SK-N-SH (cell line): ENCODE results near the gene ARL5B. TPM values are rescaled to one million over a fixed set of nuclear protein-coding genes. Genes with fewer than 3 reads are reported as not detected.
A peak's percentile ranks its signal among the peaks of the same experiment; 100 is the strongest.

Experiments used
- CTCF ChIA-PET: fragments of 300-600, 350-600 bp; formaldehyde crosslinking; extraction: SDS; loops from one replicate; lab custom pipeline; 2021; lab: Yijun Ruan, JAX
- POLR2A ChIA-PET: fragments of 350-600 bp; sonication (Branson Sonifier 250); formaldehyde crosslinking; extraction: SDS; loops from one replicate; lab custom pipeline; 2020; ENCODE audit warnings: antibody characterized with exemption, inconsistent platforms; lab: Yijun Ruan, JAX
- DNase-seq: peaks from one replicate; pipeline ENCODE4 v3.0.0; 2012
- H2AFZ ChIP-seq: fragments of 200-600 bp; sonication (generic); 2 replicates; pipeline ENCODE4 v1.8.1; 2016; ENCODE audit warnings: antibody characterized with exemption, mild to moderate bottlenecking, low read depth
- H3F3A ChIP-seq: fragments of 200-600 bp; sonication (generic); replicated peaks from 2 replicates; pipeline ENCODE3; 2016; ENCODE audit warnings: antibody characterized with exemption, mild to moderate bottlenecking; ENCODE audit not compliant: insufficient read depth
- H3K27ac ChIP-seq, 2 experiments: fragments of 200-500 bp in 1 of 2; fragments of 200-600 bp in 1 of 2; sonication (Bioruptor generic) in 1 of 2; sonication (generic), shearing (Covaris generic) in 1 of 2; 2 replicates each; pipeline versions ENCODE4 v1.5.1 to v1.6.1; 2014 to 2016; ENCODE audit warnings: low read depth in 2 of 2, inconsistent platforms in 1 of 2, low read length in 1 of 2, mild to moderate bottlenecking in 1 of 2, mixed read lengths in 1 of 2
- H3K27me3 ChIP-seq: fragments of 200-600 bp; sonication (generic), shearing (Covaris generic); 2 replicates; pipeline ENCODE4 v1.6.1; 2016; ENCODE audit warnings: mixed run types; ENCODE audit not compliant: insufficient read depth
- H3K36me3 ChIP-seq, 2 experiments: fragments of 200-500 bp in 1 of 2; fragments of 200-600 bp in 1 of 2; sonication (Bioruptor generic) in 1 of 2; sonication (generic) in 1 of 2; replicated peaks in 1 of 2; 2 replicates each; pipeline versions ENCODE3 to v1.5.1; 2014 to 2016; ENCODE audit warnings: low read length in 1 of 2, mild to moderate bottlenecking in 1 of 2; ENCODE audit not compliant: insufficient read depth in 2 of 2, control insufficient read depth in 1 of 2
- H3K4me1 ChIP-seq, 2 experiments: fragments of 200-500 bp in 1 of 2; fragments of 200-600 bp in 1 of 2; sonication (Bioruptor generic) in 1 of 2; sonication (generic), shearing (Covaris generic) in 1 of 2; 2 replicates each; pipeline versions ENCODE4 v1.5.1 to v1.6.1; 2014 to 2016; ENCODE audit warnings: low read depth in 1 of 2, low read length in 1 of 2, mixed run types in 1 of 2; ENCODE audit not compliant: insufficient read depth in 2 of 2, control insufficient read depth in 1 of 2
- H3K4me2 ChIP-seq: fragments of 200-600 bp; sonication (generic), shearing (Covaris generic); 2 replicates; pipeline ENCODE4 v1.6.1; 2017; ENCODE audit warnings: mixed run types
- H3K4me3 ChIP-seq, 2 experiments: fragments of 200-500 bp in 1 of 2; fragments of 200-600 bp in 1 of 2; sonication (Bioruptor generic) in 1 of 2; sonication (generic), shearing (Covaris generic) in 1 of 2; 2 replicates each; pipeline versions ENCODE4 v1.5.1 to v1.8.1; 2014 to 2016; ENCODE audit warnings: low read depth in 2 of 2, inconsistent platforms in 1 of 2, low read length in 1 of 2, mild to moderate bottlenecking in 1 of 2, mixed read lengths in 1 of 2, moderate library complexity in 1 of 2
- H3K79me2 ChIP-seq: fragments of 200-600 bp; sonication (generic); 2 replicates; pipeline ENCODE4 v1.8.1; 2017; ENCODE audit warnings: mild to moderate bottlenecking; ENCODE audit not compliant: insufficient read depth
- H3K9ac ChIP-seq: fragments of 200-600 bp; sonication (generic); 2 replicates; pipeline ENCODE4 v1.6.1; 2017; ENCODE audit warnings: mixed run types
- H3K9me2 ChIP-seq: fragments of 200-600 bp; sonication (generic); 2 replicates; pipeline ENCODE4 v1.6.1; 2017; ENCODE audit warnings: mixed run types
- H3K9me3 ChIP-seq: fragments of 200-600 bp; sonication (generic); 2 replicates; pipeline ENCODE4 v1.6.1; 2017; ENCODE audit warnings: mixed run types, mild to moderate bottlenecking, moderate library complexity
- H4K20me1 ChIP-seq: fragments of 200-600 bp; sonication (generic); 2 replicates; pipeline ENCODE4 v1.6.1; 2017; ENCODE audit warnings: mild to moderate bottlenecking, mixed run types; ENCODE audit not compliant: insufficient read depth
- FOSL2 ChIP-seq: IDR thresholded peaks from 2 replicates; pipeline ENCODE4 v1.4.0; 2012; ENCODE audit warnings: low read depth, mild to moderate bottlenecking, moderate library complexity, borderline replicate concordance
- FOXJ3 ChIP-seq: sonication (generic); formaldehyde crosslinking; IDR thresholded peaks from 2 replicates; pipeline ENCODE4 v1.5.1; 2020; ENCODE audit warnings: mild to moderate bottlenecking, missing genetic modification reagents
- GATA2 ChIP-seq: sonication (generic); formaldehyde crosslinking; IDR thresholded peaks from 2 replicates; pipeline ENCODE4 v1.5.0; 2020; ENCODE audit warnings: mild to moderate bottlenecking, missing genetic modification reagents
- MEF2A ChIP-seq: IDR thresholded peaks from 2 replicates; pipeline ENCODE4 v1.4.0; 2012; ENCODE audit warnings: low read depth, borderline replicate concordance
- NFIC ChIP-seq: IDR thresholded peaks from 2 replicates; pipeline ENCODE4 v1.4.0; 2012; ENCODE audit warnings: borderline replicate concordance
- NRF1 ChIP-seq: IDR thresholded peaks from 2 replicates; pipeline ENCODE4 v1.6.1; 2012; ENCODE audit warnings: low read depth, mild to moderate bottlenecking, low read length
- RFX5 ChIP-seq: IDR thresholded peaks from 2 replicates; pipeline ENCODE4 v1.6.1; 2012; ENCODE audit warnings: mild to moderate bottlenecking, improper control_type of control experiment, low read length
- TAF1 ChIP-seq: IDR thresholded peaks from 2 replicates; pipeline ENCODE4 v1.6.1; 2012; ENCODE audit warnings: low read depth, mild to moderate bottlenecking, low read length, moderate library complexity, borderline replicate concordance
- TCF12 ChIP-seq: IDR thresholded peaks from 2 replicates; pipeline ENCODE4 v1.4.0; 2012
- USF1 ChIP-seq: IDR thresholded peaks from 2 replicates; pipeline ENCODE4 v1.4.0; 2012; ENCODE audit warnings: low read depth, borderline replicate concordance
- ZBTB33 ChIP-seq: IDR thresholded peaks from 2 replicates; pipeline ENCODE4 v1.4.0; 2012; ENCODE audit warnings: low read depth, borderline replicate concordance
- WGBS: methylation state at CpG from one replicate; pipeline ENCODE4 v1.1.6; 2017; ENCODE audit warnings: low lambda C conversion rate; 5-methylcytosine and 5-hydroxymethylcytosine counted together
- polyA plus RNA-seq, 3 experiments: library from polyadenylated mRNA; depleted of rRNA; stranded (reverse); fragments of >200 nt; gene quantifications; 2 replicates each; pipeline ENCODE4 v1.2.3, GENCODE V29; 2012

The ARL5B gene
- polyA plus RNA-seq, 1 of the 3 experiments (the other 2 are of a cell fraction), result 4.9 TPM

GRCh38 chr10:18651324-18652007 lies 7.8 kb upstream of the ARL5B start, which contains the start of gene NSUN6 (continued):
- TF ChIP-seq MEF2A, result no peak
- TF ChIP-seq NRF1, result no peak
- no peak for TF ChIP-seq USF1
- TF ChIP-seq TCF12, result peak; percentile 29; the same call in 1 of the 2 replicates
- peak; percentile 92 for TF ChIP-seq GATA2
- TF ChIP-seq FOSL2, result peak; percentile 16; the same call in 1 of the 2 replicates
- TF ChIP-seq TAF1, result peak; percentile 73; the same call in 1 of the 2 replicates
- peak; percentile 42; the same call in 1 of the 2 replicates for TF ChIP-seq ZBTB33

- Histone ChIP-seq H3K9me3 (no peaks in the 10 kb centered on the region), H3K4me3 (no peak overlapping the region), H3K79me2 (peaks cover 30% of the 10 kb centered on the region), H3K9me2 (no peaks in the 10 kb centered on the region), H3K9ac (no peak overlapping the region), H3K27me3 (no peaks in the 10 kb centered on the region), H2AFZ (no peak overlapping the region), H3K4me2 (no peak overlapping the region), H3K4me1 (peaks cover 0 to 2% of the 10 kb centered on the region in 2 experiments; a peak in 1 of 4 replicates), H3F3A (no peaks in the 10 kb centered on the region), H3K36me3 (peaks cover 0 to under 1% of the 10 kb centered on the region in 2 experiments), H3K27ac (no peak overlapping the region), H4K20me1 (no peaks in the 10 kb centered on the region)
- WGBS, result 98% methylated on average over 3 of the region's 3 CpGs
- TF ChIP-seq NFIC (no peak), FOXJ3 (CRISPR knock-in tag) (no peak), USF1 (no peak), RFX5 (no peak)
- no peak for DNase-seq
- ChIA-PET CTCF (no interaction called here), POLR2A (no interaction called here)
Observed at GRCh38 chr10:18653112-18653511, 6.1 kb upstream of the ARL5B start.
